Gastroesophageal sphincter (tissue), 4 donors: ENCODE results near the gene PDS5A. TPM values are rescaled to one million over a fixed set of nuclear protein-coding genes. Genes with fewer than 3 reads are reported as not detected.
A peak's percentile ranks its signal among the peaks of the same experiment; 100 is the strongest.

Experiments
- ATAC-seq: fragments of 150-250 bp; one replicate; pipeline ENCODE4 v1.9.1; 2016; ENCODE audit warnings: mild to moderate bottlenecking, moderate library complexity
- H3K27ac ChIP-seq, 4 donors: fragments of 200-600 bp; sonication (generic) in 3 of 4; 1 replicate in 3 of 4; 2 replicates in 1 of 4; pipeline ENCODE4 v1.5.1; 2016 to 2019
- H3K27me3 ChIP-seq: fragments of 200-600 bp; sonication (generic); one replicate; pipeline ENCODE4 v1.5.1; 2019
- H3K36me3 ChIP-seq, 2 donors: fragments of 200-600 bp; sonication (generic); one replicate each; pipeline ENCODE4 v1.5.1; 2019; ENCODE audit warnings: control low read depth in 1 of 2
- H3K4me1 ChIP-seq, 3 donors: fragments of 200-600 bp; sonication (generic); 1 replicate in 2 of 3; 2 replicates in 1 of 3; pipeline ENCODE4 v1.5.1; 2016 to 2019; ENCODE audit warnings: control low read depth in 2 of 3
- H3K4me3 ChIP-seq, 2 donors: fragments of 200-600 bp; sonication (generic); one replicate each; pipeline ENCODE4 v1.5.1; 2019; ENCODE audit warnings: mild to moderate bottlenecking in 1 of 2, moderate library complexity in 1 of 2
- H3K9me3 ChIP-seq, 3 donors: fragments of 200-600 bp; sonication (generic); one replicate each; pipeline ENCODE4 v1.5.1; 2017 to 2019; ENCODE audit warnings: control low read depth in 2 of 3
- CTCF ChIP-seq, 4 experiments: fragments of 200-600 bp in 2 of 4; fragments of 450-650 bp in 2 of 4; sonication (generic) in 1 of 4; IDR thresholded peaks; one replicate each; pipeline ENCODE4 v1.5.1; 2017 to 2019; ENCODE audit warnings: antibody characterized with exemption in 4 of 4, mild to moderate bottlenecking in 2 of 4, moderate library complexity in 2 of 4
- EP300 ChIP-seq: sonication (generic); formaldehyde crosslinking; IDR thresholded peaks from one replicate; pipeline ENCODE4 v1.6.1; 2017; ENCODE audit warnings: antibody characterized with exemption, mild to moderate bottlenecking
- POLR2A ChIP-seq, 2 donors: fragments of 450-650 bp; IDR thresholded peaks; one replicate each; pipeline ENCODE4 v1.6.1; 2017; ENCODE audit warnings: antibody characterized with exemption in 2 of 2, mild to moderate bottlenecking in 2 of 2, moderate library complexity in 1 of 2
- POLR2AphosphoS5 ChIP-seq: sonication (generic); formaldehyde crosslinking; IDR thresholded peaks from one replicate; pipeline ENCODE4 v1.6.1; 2017; ENCODE audit warnings: antibody characterized with exemption
- WGBS, 2 donors: methylation state at CpG; one replicate each; pipeline ENCODE4 v1.1.5; 2018; ENCODE audit warnings: low coverage in 1 of 2; 5-methylcytosine and 5-hydroxymethylcytosine counted together
- total RNA-seq, 4 donors: library from RNA; depleted of rRNA; stranded (reverse); fragments of >200 nt; gene quantifications; one replicate each; pipeline ENCODE4 v1.1.0, GENCODE V29; 2016

Gene PDS5A
- total RNA-seq, 4 donors from 2014 or later = 47.1 to 63.0 (median 57.1) TPM

DNA sequence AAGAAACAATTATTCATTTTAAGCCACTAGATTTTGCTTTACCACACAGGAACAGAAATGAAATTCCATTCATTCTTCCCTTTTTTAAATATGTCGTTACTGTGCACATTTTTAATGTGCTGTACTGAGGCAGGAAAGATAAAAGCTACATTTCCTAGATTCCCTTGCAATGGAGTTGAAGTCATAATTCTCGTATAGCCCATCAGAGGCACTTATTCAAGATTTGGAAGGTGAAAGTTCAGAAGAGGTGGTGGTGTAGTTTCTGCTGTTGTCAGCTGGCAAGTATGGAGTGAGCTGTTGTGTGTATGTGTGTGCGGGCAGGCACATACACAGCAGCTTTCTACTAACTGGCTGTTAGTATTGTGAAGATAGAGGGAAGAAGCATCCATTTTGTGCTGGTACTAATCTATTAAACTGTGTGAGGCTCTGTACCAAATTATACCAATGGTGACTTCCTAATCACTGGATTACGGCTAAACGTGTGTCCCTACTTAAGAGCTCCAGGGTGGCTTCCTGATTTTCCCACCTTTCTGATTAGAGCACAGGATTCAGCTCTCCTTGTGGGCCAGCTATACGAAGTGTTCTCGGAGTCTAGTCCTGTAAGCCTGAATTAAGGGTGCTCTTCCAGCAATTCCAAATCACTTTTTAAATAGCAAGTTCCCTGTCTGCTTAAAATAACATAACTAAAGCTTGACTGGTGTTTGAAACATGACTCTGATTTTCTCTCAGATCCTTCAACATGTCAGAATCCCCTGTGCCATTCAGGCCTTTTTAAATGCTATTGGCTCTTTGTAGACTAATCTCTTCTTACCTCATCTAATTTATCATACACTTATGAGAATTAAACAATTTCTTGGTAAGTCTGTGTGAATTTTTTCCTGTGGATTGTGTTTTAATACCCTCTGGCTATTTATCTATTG is 43.8 kb downstream of the PDS5A start:
- Histone ChIP-seq H3K36me3 (peaks cover 0 to 10% of the 10 kb centered on the region in 2 donors), H3K4me1 (peaks cover 0 to 24% (median 9%) of the 10 kb centered on the region in 3 donors), H3K4me3 (no peak overlapping the region), H3K27me3 (no peaks in the 10 kb centered on the region), H3K27ac (peak overlapping the region in 1 of 4 donors; percentile 5), H3K9me3 (no peaks in the 10 kb centered on the region)
- WGBS, 2 donors = 22 to 31% methylated on average over 7 of the region's 7 CpGs
- TF ChIP-seq EP300 = no peak
- no peak for TF ChIP-seq POLR2A (IDR thresholded peaks at IDR 0.05)
- TF ChIP-seq CTCF (IDR thresholded peaks at IDR 0.05) = no peak
- TF ChIP-seq POLR2AphosphoS5 = no peak
- ATAC-seq = no peak

DNA sequence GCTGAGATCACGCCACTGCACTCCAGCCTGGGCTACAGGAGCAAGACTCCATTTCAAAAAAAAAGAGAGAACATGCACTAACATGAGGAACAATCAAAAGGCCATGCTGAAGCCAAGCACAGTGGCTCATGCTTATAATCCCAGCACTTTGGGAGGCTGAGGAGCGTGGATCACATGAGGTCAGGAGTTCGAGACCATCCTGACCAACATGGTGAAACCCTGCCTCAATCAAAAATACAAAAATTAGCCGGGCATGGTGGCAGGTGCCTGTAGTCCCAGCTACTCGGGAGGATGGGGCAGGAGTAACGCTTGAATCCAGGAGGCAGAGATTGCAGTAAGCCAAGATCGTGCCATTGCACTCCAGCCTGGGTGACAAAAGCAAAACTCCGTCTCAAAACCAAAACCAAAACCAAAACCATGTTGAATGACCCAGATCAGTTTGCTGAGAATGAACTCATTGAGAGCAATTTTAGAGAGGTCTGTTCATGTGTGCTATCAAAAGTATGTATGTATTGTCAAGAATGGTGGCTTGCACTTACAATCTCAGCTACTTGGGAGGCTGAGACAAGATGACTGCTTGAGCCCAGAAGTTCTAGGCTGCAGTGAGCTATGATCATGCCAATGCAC is 44.8 kb downstream of the PDS5A start:
- no peak for ATAC-seq
- WGBS, 2 donors = 70 to 97% methylated on average over 2 to 5 of the region's 8 CpGs
- Histone ChIP-seq H3K4me3 (no peak overlapping the region), H3K27me3 (no peaks in the 10 kb centered on the region), H3K36me3 (peaks cover 0 to 1% of the 10 kb centered on the region in 2 donors), H3K27ac (no peak overlapping the region), H3K9me3 (no peaks in the 10 kb centered on the region), H3K4me1 (peaks cover 0 to 24% (median 9%) of the 10 kb centered on the region in 3 donors)
- no peak for TF ChIP-seq POLR2AphosphoS5

- H3K4me3 ChIP-seq = no peak overlapping the region
- H3K27ac ChIP-seq = no peak overlapping the region
- TF ChIP-seq POLR2AphosphoS5 (no peak), EP300 (no peak), CTCF (IDR thresholded peaks at IDR 0.05) (no peak), POLR2A (IDR thresholded peaks at IDR 0.05) (no peak)
- no peaks in the 10 kb centered on the region for H3K27me3 ChIP-seq
- H3K36me3 ChIP-seq = peaks cover 0 to 14% of the 10 kb centered on the region in 2 donors
- ATAC-seq = no peak
- H3K4me1 ChIP-seq = peaks cover 0 to 24% (median 9%) of the 10 kb centered on the region in 3 donors
- H3K9me3 ChIP-seq = no peaks in the 10 kb centered on the region
- 93 to 96% methylated on average over 3 to 4 of the region's 5 CpGs for WGBS, 2 donors
Observed at GRCh38 chr4:39931441-39931901, 46.2 kb downstream of the PDS5A start.

GRCh38 chr4:39928538-39928937 is 49.2 kb downstream of the PDS5A start:
- H3K4me3 ChIP-seq = no peak overlapping the region
- H3K36me3 ChIP-seq = peaks cover 0 to 32% of the 10 kb centered on the region in 2 donors
- ATAC-seq = no peak
- H3K9me3 ChIP-seq = no peaks in the 10 kb centered on the region
- WGBS, 2 donors = 66% methylated on average over 2 of the region's 2 CpGs; no CpG with 5 or more reads in 1 of the 2 donors
- TF ChIP-seq EP300 (no peak), POLR2A (IDR thresholded peaks at IDR 0.05) (no peak), POLR2AphosphoS5 (no peak), CTCF (IDR thresholded peaks at IDR 0.05) (no peak)
- H3K4me1 ChIP-seq = peaks cover 0 to 15% (median 5%) of the 10 kb centered on the region in 3 donors
- no peaks in the 10 kb centered on the region for H3K27me3 ChIP-seq
- no peak overlapping the region for H3K27ac ChIP-seq

- H3K27ac ChIP-seq = no peak overlapping the region
- no peaks in the 10 kb centered on the region for H3K4me1 ChIP-seq
- H3K4me3 ChIP-seq = no peak overlapping the region
- no peaks in the 10 kb centered on the region for H3K9me3 ChIP-seq
- peaks cover 0 to 55% of the 10 kb centered on the region in 2 donors for H3K36me3 ChIP-seq
- TF ChIP-seq CTCF (IDR thresholded peaks at IDR 0.05) = no peak
- no peak for TF ChIP-seq POLR2AphosphoS5
- TF ChIP-seq POLR2A (IDR thresholded peaks at IDR 0.05) = no peak
- TF ChIP-seq EP300 = no peak
- no peak for ATAC-seq
- WGBS, 2 donors = 47 to 59% methylated on average over 2 of the region's 2 CpGs
- H3K27me3 ChIP-seq = no peaks in the 10 kb centered on the region
Observed at GRCh38 chr4:39924014-39924413, 53.7 kb downstream of the PDS5A start.
